CD4-positive, alpha-beta T cell treated with Interleukin-4 for 4 hours (primary cell): ENCODE measurements around the gene XRCC5.

Experiments
- DNase-seq: peaks from one replicate; pipeline ENCODE4 v3.0.0-alpha.2; 2020

Gene XRCC5

GRCh38 chr2:216236486-216236885 lies 127.3 kb downstream of the XRCC5 start:
- no peak for DNase-seq

GRCh38 chr2:216242365-216242764 lies 133.2 kb downstream of the XRCC5 start:
- DNase-seq, result no peak

GRCh38 chr2:216243026-216243425 lies 133.9 kb downstream of the XRCC5 start:
- DNase-seq, result no peak

GRCh38 chr2:216245391-216245975 lies 136.3 kb downstream of the XRCC5 start:
- no peak for DNase-seq

- no peak for DNase-seq
Measured at GRCh38 chr2:216246766-216247165, 137.6 kb downstream of the XRCC5 start.
